ENCODE measurements around the gene GNRH2.

Gene GNRH2

GRCh38 chr20:3082306-3082951, 39.0 kb downstream of the GNRH2 start:
- Histone ChIP-seq H2AFZ (ENCODE audit: low read depth) (no peak overlapping the region), H4K20me1 (ENCODE audit: insufficient read depth) (no peaks in the 10 kb centered on the region), H3K4me1 (ENCODE audit: low read depth, poor library complexity, severe bottlenecking) (no peaks in the 10 kb centered on the region), H3K36me3 (ENCODE audit: insufficient read depth) (no peaks in the 10 kb centered on the region), H3K27me3 (ENCODE audit: insufficient read depth, low read depth) (no peaks in the 10 kb centered on the region), H3K4me2 (no peak overlapping the region), H3K9ac (no peak overlapping the region), H3K79me2 (ENCODE audit: insufficient read depth, low read depth) (no peaks in the 10 kb centered on the region), H3K27ac (no peak overlapping the region), H3K4me3 (IDR thresholded peaks at IDR 0.05; ENCODE audit: insufficient read depth, low read depth, low read length) (no peak overlapping the region)
- TF ChIP-seq CTCF (conservative IDR thresholded peaks at IDR 0.05; ENCODE audit: low read depth, low read length), result no peak

DNA sequence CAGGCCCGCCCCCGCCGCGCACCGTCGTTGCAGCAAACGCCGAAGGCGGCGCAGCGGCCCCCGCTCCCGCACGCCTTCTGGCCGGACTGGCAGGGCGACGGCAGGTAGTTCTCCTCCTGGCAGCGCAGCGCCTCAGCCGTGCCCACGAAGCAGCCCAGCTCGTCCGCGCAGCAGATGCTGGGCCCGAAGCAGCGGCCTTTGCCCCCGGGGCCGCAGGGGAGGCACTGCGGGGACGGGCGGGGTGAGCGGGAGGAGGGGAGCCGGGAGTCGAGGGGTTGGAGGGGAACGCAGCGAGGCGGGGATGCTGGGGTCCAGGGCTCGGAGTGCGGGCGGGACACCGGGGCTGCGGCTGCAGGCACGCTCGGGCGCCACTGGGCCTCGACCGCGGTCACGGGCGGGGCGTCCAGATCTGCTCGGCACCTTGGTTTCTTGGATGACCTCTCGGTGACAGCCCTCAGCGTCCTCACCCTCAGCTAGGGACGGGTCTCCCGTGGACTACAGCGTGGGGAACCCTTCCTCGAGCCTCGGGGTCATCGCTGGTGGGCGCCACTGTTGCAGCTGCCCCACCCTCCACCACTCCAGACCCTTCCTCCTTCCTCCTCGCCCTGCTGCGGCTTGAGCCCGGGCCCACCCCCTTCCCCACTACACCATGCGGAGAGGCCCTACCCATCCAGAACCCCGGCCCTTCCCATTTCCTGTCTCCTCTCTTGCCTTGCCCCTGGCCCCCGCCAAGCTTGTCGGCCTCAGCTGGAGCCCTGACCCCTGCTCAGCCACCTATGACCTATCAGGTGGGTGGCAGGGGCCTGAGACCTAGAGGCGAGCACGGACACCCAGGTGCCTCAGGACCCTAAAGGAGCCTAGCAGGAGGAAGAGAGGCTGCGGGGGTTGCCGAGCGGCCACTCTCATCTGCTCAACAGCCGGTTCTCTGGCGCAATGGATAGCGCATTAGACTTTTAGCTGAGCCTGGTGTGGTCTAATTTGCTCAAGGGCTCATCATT, 39.8 kb downstream of the GNRH2 start:
- H3K4me3 ChIP-seq (IDR thresholded peaks at IDR 0.05; ENCODE audit: insufficient read depth, low read depth, low read length), result no peak overlapping the region
- no peaks in the 10 kb centered on the region for H3K79me2 ChIP-seq (ENCODE audit: insufficient read depth, low read depth)
- H3K4me1 ChIP-seq (ENCODE audit: low read depth, poor library complexity, severe bottlenecking), result no peaks in the 10 kb centered on the region
- no peak overlapping the region for H3K27ac ChIP-seq
- TF ChIP-seq CTCF (conservative IDR thresholded peaks at IDR 0.05; ENCODE audit: low read depth, low read length), result no peak
- H2AFZ ChIP-seq (ENCODE audit: low read depth), result no peak overlapping the region
- no peaks in the 10 kb centered on the region for H3K36me3 ChIP-seq (ENCODE audit: insufficient read depth)
- no peaks in the 10 kb centered on the region for H4K20me1 ChIP-seq (ENCODE audit: insufficient read depth)
- no peaks in the 10 kb centered on the region for H3K27me3 ChIP-seq (ENCODE audit: insufficient read depth, low read depth)
- H3K9ac ChIP-seq, result no peak overlapping the region
- H3K4me2 ChIP-seq, result no peak overlapping the region

- Histone ChIP-seq H3K79me2 (ENCODE audit: insufficient read depth, low read depth) (no peaks in the 10 kb centered on the region), H3K4me3 (IDR thresholded peaks at IDR 0.05; ENCODE audit: insufficient read depth, low read depth, low read length) (no peak within 1 kb of the TSS), H3K27ac (no peak within 1 kb of the TSS), H3K36me3 (ENCODE audit: insufficient read depth) (no peaks in the 10 kb centered on the region), H2AFZ (ENCODE audit: low read depth) (no peak within 1 kb of the TSS), H3K4me2 (no peak within 1 kb of the TSS), H4K20me1 (ENCODE audit: insufficient read depth) (no peaks in the 10 kb centered on the region), H3K27me3 (ENCODE audit: insufficient read depth, low read depth) (no peaks in the 10 kb centered on the region), H3K9ac (no peak within 1 kb of the TSS), H3K4me1 (ENCODE audit: low read depth, poor library complexity, severe bottlenecking) (no peaks in the 10 kb centered on the region)
- TF ChIP-seq CTCF (conservative IDR thresholded peaks at IDR 0.05; ENCODE audit: low read depth, low read length), result no peak
Observed at GRCh38 chr20:3084283-3084985, 41.0 kb downstream of the GNRH2 start, which contains the start of gene AVP. AVP (minus strand) TSS chr20:3084724; CDS start chr20:3084674, 50 bp downstream.

DNA sequence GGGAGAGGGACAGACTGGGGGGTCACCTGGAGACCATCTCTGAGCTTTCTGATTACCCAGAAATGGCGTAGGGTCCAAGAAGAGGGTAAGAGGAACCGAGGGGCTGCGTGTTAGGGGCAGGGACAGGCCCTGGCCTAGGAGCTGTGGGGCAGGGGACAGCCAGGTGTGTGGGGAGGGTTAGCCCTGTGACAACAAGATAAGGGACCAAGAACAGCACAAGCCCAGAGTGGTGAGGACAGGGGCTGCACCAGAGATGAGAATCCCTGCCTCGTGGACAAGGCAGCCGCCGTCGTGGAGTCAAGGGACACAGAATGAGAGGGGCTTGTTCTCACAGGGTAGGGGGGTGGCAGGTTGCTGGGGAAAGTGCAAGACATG, 41.6 kb downstream of the GNRH2 start:
- Histone ChIP-seq H3K4me1 (ENCODE audit: low read depth, poor library complexity, severe bottlenecking) (no peaks in the 10 kb centered on the region), H4K20me1 (ENCODE audit: insufficient read depth) (no peaks in the 10 kb centered on the region), H2AFZ (ENCODE audit: low read depth) (no peak overlapping the region), H3K4me3 (IDR thresholded peaks at IDR 0.05; ENCODE audit: insufficient read depth, low read depth, low read length) (no peak overlapping the region), H3K27ac (no peak overlapping the region), H3K36me3 (ENCODE audit: insufficient read depth) (no peaks in the 10 kb centered on the region), H3K4me2 (no peak overlapping the region), H3K9ac (no peak overlapping the region), H3K79me2 (ENCODE audit: insufficient read depth, low read depth) (no peaks in the 10 kb centered on the region), H3K27me3 (ENCODE audit: insufficient read depth, low read depth) (no peaks in the 10 kb centered on the region)
- no peak for TF ChIP-seq CTCF (conservative IDR thresholded peaks at IDR 0.05; ENCODE audit: low read depth, low read length)
